ENCODE measurements around the gene PRKCQ. TPM values are rescaled to one million over a fixed set of nuclear protein-coding genes. Genes with fewer than 3 reads are reported as not detected.

PRKCQ gene
- total RNA-seq, 1 experiment from 2014 or later: 12.1 TPM

DNA sequence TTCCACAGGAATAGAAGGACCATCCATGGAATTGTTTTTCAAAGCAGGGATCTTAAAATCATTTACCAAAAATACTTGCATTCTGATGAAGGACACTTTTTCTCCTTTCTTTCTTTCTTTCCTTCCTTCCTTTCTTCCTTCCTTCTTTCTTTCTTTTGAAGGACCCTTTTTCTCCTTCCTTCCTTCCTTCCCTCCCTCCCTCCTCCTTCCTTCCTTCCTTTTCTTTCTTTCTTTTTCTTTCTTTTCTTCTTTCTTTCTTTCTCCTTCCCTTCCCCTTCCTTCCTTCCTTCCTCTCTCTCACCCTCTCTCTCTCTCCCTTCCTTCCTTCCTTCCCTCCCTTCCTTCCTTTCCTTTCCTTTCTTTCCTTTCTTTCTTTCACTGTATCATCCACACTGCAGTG is 74.8 kb downstream of the PRKCQ start:
- Histone ChIP-seq H3K79me1 (ENCODE audit: insufficient read depth, low read depth, low read length, poor library complexity, severe bottlenecking) (no peaks in the 10 kb centered on the region), H2BK12ac (ENCODE audit: insufficient read length, low read depth, low read length) (no peak overlapping the region), H3K23me2 (ENCODE audit: insufficient read length, low read depth, low read length, poor library complexity, severe bottlenecking) (no peaks in the 10 kb centered on the region), H3K23ac (ENCODE audit: insufficient read length, low read depth, low read length) (no peak overlapping the region), H3K14ac (ENCODE audit: insufficient read depth, low read length) (no peak overlapping the region), H3K79me2 (ENCODE audit: insufficient read depth, low read length) (no peaks in the 10 kb centered on the region), H4K8ac (replicated peaks; ENCODE audit: insufficient read length, low read depth, low read length) (no peak overlapping the region), H3K56ac (ENCODE audit: insufficient read length, low read depth, low read length) (no peak overlapping the region), H3K4me1 (ENCODE audit: insufficient read depth, low read length) (no peaks in the 10 kb centered on the region), H2AFZ (ENCODE audit: low read length) (no peak overlapping the region), H3K18ac (ENCODE audit: insufficient read length, low read depth, low read length) (no peak overlapping the region), H4K91ac (ENCODE audit: insufficient read length, low read depth, low read length) (no peak overlapping the region), H3K4ac (ENCODE audit: low read depth, low read length) (no peak overlapping the region), H3K27me3 (ENCODE audit: insufficient read depth, low read length) (no peaks in the 10 kb centered on the region), H2BK15ac (ENCODE audit: low read depth, low read length) (no peak overlapping the region), H3K9ac (ENCODE audit: extremely low read depth, insufficient read length, low read length) (no peak overlapping the region), H3K27ac (ENCODE audit: insufficient read length, low read depth, low read length) (no peak overlapping the region), H2BK5ac (ENCODE audit: insufficient read length, low read length) (no peak overlapping the region), H2BK20ac (ENCODE audit: low read depth, low read length, poor library complexity, severe bottlenecking) (no peak overlapping the region), H3K4me2 (ENCODE audit: insufficient read depth, insufficient read length, low read length) (no peak overlapping the region), H4K5ac (ENCODE audit: insufficient read length, low read depth, low read length) (no peak overlapping the region), H4K20me1 (ENCODE audit: control insufficient read depth, insufficient read depth, insufficient read length) (no peaks in the 10 kb centered on the region), H2BK120ac (ENCODE audit: low read depth, low read length, poor library complexity, severe bottlenecking) (no peak overlapping the region), H2AK5ac (ENCODE audit: insufficient read length, low read length) (no peak overlapping the region), H3K9me3 (ENCODE audit: control insufficient read depth, low read depth, low read length) (no peaks in the 10 kb centered on the region), H3T11ph (ENCODE audit: low read length) (no peak overlapping the region)
- no peak overlapping the region for H3K27ac Mint-ChIP-seq
- H3K27me3 Mint-ChIP-seq (ENCODE audit: low read depth): no peaks in the 10 kb centered on the region
- DNase-seq: no peak
- TF ChIP-seq, protein P1, sequence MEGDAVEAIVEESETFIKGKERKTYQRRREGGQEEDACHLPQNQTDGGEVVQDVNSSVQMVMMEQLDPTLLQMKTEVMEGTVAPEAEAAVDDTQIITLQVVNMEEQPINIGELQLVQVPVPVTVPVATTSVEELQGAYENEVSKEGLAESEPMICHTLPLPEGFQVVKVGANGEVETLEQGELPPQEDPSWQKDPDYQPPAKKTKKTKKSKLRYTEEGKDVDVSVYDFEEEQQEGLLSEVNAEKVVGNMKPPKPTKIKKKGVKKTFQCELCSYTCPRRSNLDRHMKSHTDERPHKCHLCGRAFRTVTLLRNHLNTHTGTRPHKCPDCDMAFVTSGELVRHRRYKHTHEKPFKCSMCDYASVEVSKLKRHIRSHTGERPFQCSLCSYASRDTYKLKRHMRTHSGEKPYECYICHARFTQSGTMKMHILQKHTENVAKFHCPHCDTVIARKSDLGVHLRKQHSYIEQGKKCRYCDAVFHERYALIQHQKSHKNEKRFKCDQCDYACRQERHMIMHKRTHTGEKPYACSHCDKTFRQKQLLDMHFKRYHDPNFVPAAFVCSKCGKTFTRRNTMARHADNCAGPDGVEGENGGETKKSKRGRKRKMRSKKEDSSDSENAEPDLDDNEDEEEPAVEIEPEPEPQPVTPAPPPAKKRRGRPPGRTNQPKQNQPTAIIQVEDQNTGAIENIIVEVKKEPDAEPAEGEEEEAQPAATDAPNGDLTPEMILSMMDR (conservative IDR thresholded peaks at IDR 0.05): no peak
- peaks cover 0 to 10% (median 1%) of the 10 kb centered on the region in 3 experiments; a peak in 4 of 7 replicates for H3K36me3 Mint-ChIP-seq (ENCODE audit: insufficient read depth in 1 of 3, low read depth in 3 of 3)
- H3K4me3 Mint-ChIP-seq: no peak overlapping the region
- H3K4me1 Mint-ChIP-seq: no peaks in the 10 kb centered on the region; a peak in 1 of 4 replicates
- no peaks in the 10 kb centered on the region for H3K9me3 Mint-ChIP-seq
